Stimulated activated naive CD8-positive, alpha-beta T cell treated with anti-CD3 and anti-CD28 coated beads, Interleukin-15, amount 100 ng/mL, for 72 hours (primary cell): Measurements from ENCODE around the gene GLCE.

Experiments used
- ATAC-seq: fragments of 150-1000 bp; cut with Tn5 transposase; 2 replicates; pipeline ENCODE4 v1.10.0; 2021; ENCODE audit warnings: mild to moderate bottlenecking, moderate library complexity
- DNase-seq, 2 donors: peaks; one replicate each; pipeline ENCODE4 v3.0.0; 2021 to 2022
- H3K27ac Mint-ChIP-seq, 2 donors: one replicate each; pipeline ENCODE4 v1.8.0; 2022; ENCODE audit warnings: mild to moderate bottlenecking in 2 of 2, mixed read lengths in 2 of 2, moderate library complexity in 2 of 2
- H3K27me3 Mint-ChIP-seq: one replicate; pipeline ENCODE4 v1.8.0; 2022; ENCODE audit warnings: mixed read lengths
- H3K4me1 Mint-ChIP-seq: one replicate; pipeline ENCODE4 v1.8.0; 2022; ENCODE audit warnings: mild to moderate bottlenecking, mixed read lengths
- H3K4me3 Mint-ChIP-seq, 2 donors: one replicate each; pipeline ENCODE4 v1.8.0; 2022; ENCODE audit warnings: mild to moderate bottlenecking in 2 of 2, mixed read lengths in 2 of 2, moderate library complexity in 1 of 2
- H3K9me3 Mint-ChIP-seq, 2 donors: one replicate each; pipeline ENCODE4 v1.8.0; 2022; ENCODE audit warnings: mixed read lengths in 2 of 2

The GLCE gene

DNA sequence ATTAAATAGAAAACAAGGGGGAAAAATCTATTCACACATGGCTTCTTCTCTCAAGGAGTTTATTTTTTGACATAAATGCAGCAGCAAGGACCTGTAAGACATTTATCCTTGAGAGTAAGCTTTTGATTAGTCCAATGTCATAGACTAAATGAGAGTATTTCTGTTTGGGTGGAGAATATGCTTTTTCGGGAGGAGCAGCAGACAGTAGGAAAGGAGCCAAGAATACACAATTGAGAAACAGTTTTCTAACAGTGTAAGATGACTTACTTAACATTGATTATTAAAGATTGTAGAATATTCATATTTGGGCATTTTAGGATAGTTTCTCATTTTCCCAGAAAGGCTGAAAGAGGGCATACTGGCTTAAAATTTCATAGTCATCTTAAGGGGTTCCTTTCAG, 72.3 kb downstream of the GLCE start:
- DNase-seq = no peak
- no peaks in the 10 kb centered on the region for H3K4me1 Mint-ChIP-seq
- no peaks in the 10 kb centered on the region for H3K27me3 Mint-ChIP-seq
- H3K27ac Mint-ChIP-seq = no peak overlapping the region
- no peak overlapping the region for H3K4me3 Mint-ChIP-seq
- H3K9me3 Mint-ChIP-seq = no peaks in the 10 kb centered on the region
- ATAC-seq = no peak

- Mint-ChIP-seq H3K4me3 (no peak overlapping the region), H3K4me1 (no peaks in the 10 kb centered on the region), H3K27me3 (no peaks in the 10 kb centered on the region), H3K9me3 (peaks cover 0 to 5% of the 10 kb centered on the region in 2 donors), H3K27ac (no peak overlapping the region)
- ATAC-seq (no peak), DNase-seq (no peak)
These were observed 74.2 kb downstream of the GLCE start for GRCh38 chr15:69234676-69235075.

DNA sequence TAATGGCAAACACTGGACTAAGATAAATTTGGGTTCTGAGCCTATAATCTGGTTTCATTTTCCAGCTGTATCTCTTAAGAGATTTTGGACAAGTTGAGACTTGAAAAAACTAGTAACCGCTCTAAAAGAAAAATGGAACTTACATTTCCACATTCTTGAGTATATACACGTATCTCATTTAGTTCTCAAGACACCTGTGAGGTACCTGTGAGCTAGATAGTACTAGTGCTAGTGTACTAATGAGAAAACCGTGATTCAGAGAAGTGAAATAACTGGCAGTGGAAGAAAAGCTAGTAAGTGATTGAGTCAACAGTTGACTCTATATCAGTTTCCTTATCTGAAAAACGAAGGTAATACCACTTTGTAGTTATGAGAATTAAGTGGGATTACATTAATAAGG, 76.1 kb downstream of the GLCE start:
- no peak overlapping the region for H3K4me3 Mint-ChIP-seq

DNA sequence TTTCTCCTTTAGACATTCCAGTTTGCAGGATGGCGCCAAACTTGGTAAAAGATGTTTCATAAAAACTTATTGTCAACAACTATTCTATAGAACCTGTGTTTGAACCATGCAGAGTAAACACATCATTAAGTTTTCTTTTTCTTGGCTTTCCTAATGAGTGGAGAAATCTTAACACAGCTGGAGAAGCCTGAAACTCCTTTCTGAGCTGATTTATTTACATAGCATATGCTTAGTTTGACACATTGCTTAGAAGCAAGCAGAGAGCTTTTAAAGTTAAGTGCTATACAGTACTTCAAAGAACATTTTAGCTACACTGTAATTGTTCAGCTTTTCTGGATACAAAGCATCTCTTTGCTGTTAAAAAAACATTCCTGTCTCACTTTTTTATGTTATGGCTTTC, 77.3 kb downstream of the GLCE start:
- H3K27me3 Mint-ChIP-seq = no peaks in the 10 kb centered on the region
- no peak for DNase-seq
- H3K4me3 Mint-ChIP-seq = no peak overlapping the region
- no peak for ATAC-seq
- H3K9me3 Mint-ChIP-seq = peaks cover 0 to 5% of the 10 kb centered on the region in 2 donors
- H3K27ac Mint-ChIP-seq = no peak overlapping the region
- H3K4me1 Mint-ChIP-seq = no peaks in the 10 kb centered on the region

More for the DNA sequence above, 76.1 kb downstream of the GLCE start:
- Mint-ChIP-seq H3K4me1 (no peaks in the 10 kb centered on the region), H3K27ac (no peak overlapping the region), H3K9me3 (peaks cover 0 to 5% of the 10 kb centered on the region in 2 donors), H3K27me3 (no peaks in the 10 kb centered on the region)
- no peak for ATAC-seq
- DNase-seq = no peak

DNA sequence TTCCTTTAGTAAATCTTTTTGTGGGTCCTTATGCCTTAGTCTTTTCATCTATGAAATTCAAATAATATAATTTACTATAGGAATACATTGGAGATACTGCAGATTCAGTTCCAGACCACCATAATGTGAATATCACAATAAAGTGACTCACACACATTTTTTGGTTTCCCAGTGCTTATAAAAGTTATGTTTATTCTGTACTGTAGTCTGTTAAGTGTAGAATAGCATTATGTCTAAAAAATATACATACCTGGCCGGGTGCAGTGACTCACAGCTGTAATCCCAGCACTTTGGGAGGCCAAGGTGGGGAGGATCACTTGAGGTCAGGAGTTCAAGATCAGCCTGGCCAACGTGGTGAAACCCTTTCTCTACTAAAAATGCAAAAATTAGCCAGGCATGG, 84.4 kb downstream of the GLCE start:
- ATAC-seq (no peak), DNase-seq (no peak)
- Mint-ChIP-seq H3K27ac (no peak overlapping the region), H3K4me1 (no peaks in the 10 kb centered on the region), H3K27me3 (no peaks in the 10 kb centered on the region), H3K4me3 (no peak overlapping the region), H3K9me3 (no peaks in the 10 kb centered on the region)

DNA sequence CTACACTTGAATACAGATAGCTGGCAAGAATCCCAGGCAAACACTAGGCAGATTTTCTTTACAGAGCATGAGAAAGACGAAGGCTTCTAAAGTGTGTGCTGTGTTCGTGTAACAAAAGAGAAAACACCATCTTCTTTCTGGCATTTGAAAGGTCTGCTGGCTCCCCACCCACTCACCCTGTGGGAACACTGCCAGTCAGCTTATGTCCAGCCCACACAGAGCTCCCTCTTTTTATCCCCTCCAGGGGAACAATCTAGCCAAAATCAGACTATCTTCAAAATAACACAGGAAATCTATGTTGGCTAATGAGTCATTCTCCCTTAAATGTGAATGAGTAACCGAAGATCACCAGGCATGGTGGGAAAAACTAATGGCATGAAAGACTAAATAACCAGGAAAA, 92.7 kb downstream of the GLCE start:
- H3K9me3 Mint-ChIP-seq = no peaks in the 10 kb centered on the region
- peak overlapping the region in 1 of 2 donors; percentile 38 for H3K27ac Mint-ChIP-seq

DNA sequence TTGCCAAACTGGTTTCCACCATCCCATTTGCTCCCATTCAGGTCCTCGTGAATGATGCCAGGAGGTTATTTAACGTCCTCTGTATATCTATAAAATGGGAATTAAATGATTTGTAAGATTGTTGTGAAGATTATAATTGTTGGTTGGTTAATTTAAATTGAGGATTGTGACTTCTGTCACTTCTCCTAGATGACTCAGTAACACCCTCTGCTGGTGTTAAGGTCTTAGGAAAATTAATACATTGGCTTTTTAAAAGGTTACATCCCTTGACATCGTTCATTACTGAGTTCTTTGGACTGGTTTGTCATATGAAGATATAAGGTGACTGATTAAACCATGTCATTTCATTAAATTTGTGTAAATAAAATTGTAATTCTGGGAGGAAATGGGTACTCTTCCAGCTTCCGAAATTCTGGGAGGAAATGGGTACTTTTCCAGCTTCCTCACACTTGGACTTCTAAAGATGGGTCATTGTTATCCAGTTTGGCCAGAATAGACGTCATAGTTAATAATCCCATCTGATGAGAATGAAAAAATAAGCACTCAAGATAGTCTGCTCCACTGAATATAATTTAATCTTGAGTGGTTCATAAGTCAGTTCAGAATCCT, 105.0 kb downstream of the GLCE start:
- Mint-ChIP-seq H3K9me3 (no peaks in the 10 kb centered on the region), H3K27ac (no peak overlapping the region), H3K4me1 (no peaks in the 10 kb centered on the region), H3K4me3 (no peak overlapping the region), H3K27me3 (no peaks in the 10 kb centered on the region)
- ATAC-seq = no peak
- DNase-seq = no peak

More for the DNA sequence above, 92.7 kb downstream of the GLCE start:
- peaks cover 7% of the 10 kb centered on the region for H3K4me1 Mint-ChIP-seq
- H3K4me3 Mint-ChIP-seq = no peak overlapping the region
- ATAC-seq (no peak), DNase-seq (no peak)
- H3K27me3 Mint-ChIP-seq = no peaks in the 10 kb centered on the region

- no peak for ATAC-seq
- DNase-seq = no peak
- Mint-ChIP-seq H3K9me3 (no peaks in the 10 kb centered on the region), H3K4me3 (no peak overlapping the region), H3K27ac (peak overlapping the region in 1 of 2 donors; percentile 70), H3K4me1 (no peaks in the 10 kb centered on the region), H3K27me3 (no peaks in the 10 kb centered on the region)
These were observed 110.8 kb downstream of the GLCE start for GRCh38 chr15:69271217-69271616.

- Mint-ChIP-seq H3K4me3 (no peak overlapping the region), H3K9me3 (no peaks in the 10 kb centered on the region), H3K27me3 (no peaks in the 10 kb centered on the region), H3K27ac (no peak overlapping the region), H3K4me1 (no peaks in the 10 kb centered on the region)
- DNase-seq = no peak
- no peak for ATAC-seq
These were observed 111.7 kb downstream of the GLCE start for GRCh38 chr15:69272139-69272538.

- H3K9me3 Mint-ChIP-seq = no peaks in the 10 kb centered on the region
- no peak for DNase-seq
- no peaks in the 10 kb centered on the region for H3K4me1 Mint-ChIP-seq
- H3K27ac Mint-ChIP-seq = no peak overlapping the region
- H3K27me3 Mint-ChIP-seq = no peaks in the 10 kb centered on the region
- no peak for ATAC-seq
- H3K4me3 Mint-ChIP-seq = no peak overlapping the region
These were observed 112.5 kb downstream of the GLCE start for GRCh38 chr15:69272891-69273290.

- Mint-ChIP-seq H3K27ac (no peak overlapping the region), H3K27me3 (no peaks in the 10 kb centered on the region), H3K4me3 (no peak overlapping the region), H3K4me1 (no peaks in the 10 kb centered on the region), H3K9me3 (no peaks in the 10 kb centered on the region)
- DNase-seq (no peak), ATAC-seq (no peak)
These were observed 114.7 kb downstream of the GLCE start for GRCh38 chr15:69275074-69275670.

- no peak for ATAC-seq
- H3K4me1 Mint-ChIP-seq = no peaks in the 10 kb centered on the region
These were observed 115.6 kb downstream of the GLCE start for GRCh38 chr15:69275933-69276560.

DNA sequence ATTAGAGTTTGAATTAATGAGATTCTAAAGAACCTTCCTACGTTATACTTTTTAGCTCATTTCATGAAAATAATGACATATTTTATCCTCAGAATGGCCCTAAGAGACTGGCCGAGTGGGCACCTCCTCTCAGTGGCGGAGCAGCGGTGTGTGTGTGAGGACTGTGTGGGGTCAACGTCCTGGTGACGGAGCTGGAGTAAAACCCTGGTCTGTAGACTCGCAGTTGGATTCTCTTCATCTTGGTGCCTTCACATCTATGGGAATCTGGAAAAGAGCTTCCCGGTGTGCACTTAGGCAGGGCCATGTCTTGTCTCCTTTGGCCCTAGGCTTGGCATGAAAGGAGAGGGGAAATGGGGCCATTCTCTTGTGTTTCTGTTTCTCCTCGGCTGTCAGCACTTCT, 116.9 kb downstream of the GLCE start:
- Mint-ChIP-seq H3K27me3 (no peaks in the 10 kb centered on the region), H3K27ac (no peak overlapping the region), H3K4me3 (no peak overlapping the region), H3K4me1 (no peaks in the 10 kb centered on the region), H3K9me3 (no peaks in the 10 kb centered on the region)
- ATAC-seq (no peak), DNase-seq (no peak)

More at GRCh38 chr15:69275933-69276560, 115.6 kb downstream of the GLCE start:
- Mint-ChIP-seq H3K4me3 (no peak overlapping the region), H3K27me3 (no peaks in the 10 kb centered on the region), H3K27ac (no peak overlapping the region), H3K9me3 (no peaks in the 10 kb centered on the region)
- no peak for DNase-seq

GRCh38 chr15:69279636-69280035, 119.2 kb downstream of the GLCE start:
- H3K9me3 Mint-ChIP-seq = no peaks in the 10 kb centered on the region
- H3K27me3 Mint-ChIP-seq = no peaks in the 10 kb centered on the region
- no peak for ATAC-seq
- no peak for DNase-seq
- H3K4me1 Mint-ChIP-seq = no peaks in the 10 kb centered on the region
- no peak overlapping the region for H3K4me3 Mint-ChIP-seq
- no peak overlapping the region for H3K27ac Mint-ChIP-seq

- DNase-seq (no peak), ATAC-seq (no peak)
- Mint-ChIP-seq H3K27me3 (no peaks in the 10 kb centered on the region), H3K27ac (peak overlapping the region; percentile 19 to 37), H3K4me3 (no peak overlapping the region), H3K4me1 (no peaks in the 10 kb centered on the region), H3K9me3 (no peaks in the 10 kb centered on the region)
These were observed 120.3 kb downstream of the GLCE start for GRCh38 chr15:69280783-69281182.

DNA sequence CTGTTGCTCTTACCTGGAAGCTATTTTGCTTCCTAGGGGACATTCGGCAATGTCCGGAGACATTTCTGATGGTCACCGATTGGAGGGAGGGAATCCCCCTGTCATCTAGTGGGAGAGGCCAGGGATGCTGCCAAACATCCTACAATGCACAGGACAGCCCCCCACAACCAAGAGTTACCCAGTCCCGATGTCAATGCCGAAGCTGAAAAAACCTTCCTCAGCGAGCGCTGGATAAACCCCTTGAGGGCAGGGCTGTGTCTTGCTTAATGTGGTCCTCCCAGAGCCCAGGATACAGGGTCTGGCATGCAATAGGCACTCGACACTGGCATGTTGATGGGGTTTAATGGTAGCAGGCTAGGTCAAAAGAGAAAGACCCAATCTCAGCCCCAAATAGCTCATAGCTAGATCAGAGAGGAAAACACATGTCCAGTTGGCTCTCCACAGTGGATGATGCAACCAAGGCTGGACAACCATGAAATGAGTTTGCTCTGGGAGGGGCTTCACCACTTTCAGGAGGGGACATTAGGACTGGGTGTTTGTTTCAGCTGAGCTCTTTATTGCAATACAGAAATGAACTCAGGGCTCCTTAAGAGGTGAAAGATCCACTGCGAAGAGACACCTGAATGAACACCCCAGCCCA, 121.8 kb downstream of the GLCE start:
- H3K4me1 Mint-ChIP-seq = no peaks in the 10 kb centered on the region
- H3K27ac Mint-ChIP-seq = peak overlapping the region in 1 of 2 donors; percentile 11
- H3K9me3 Mint-ChIP-seq = no peaks in the 10 kb centered on the region
- H3K4me3 Mint-ChIP-seq = no peak overlapping the region
- ATAC-seq (no peak), DNase-seq (no peak)
- no peaks in the 10 kb centered on the region for H3K27me3 Mint-ChIP-seq
